Right lobe of liver (tissue), 6 donors: ENCODE measurements around the gene PRKAR1B. TPM values are rescaled to one million over a fixed set of nuclear protein-coding genes. Genes with fewer than 3 reads are reported as not detected.

ENCODE experiments used
- ATAC-seq, 4 donors: fragments of 200-7000 bp; cut with Tn5 transposase; one replicate each; pipeline ENCODE4 v1.9.1; 2020; ENCODE audit warnings: mild to moderate bottlenecking in 4 of 4, moderate library complexity in 4 of 4
- DNase-seq, 3 donors: peaks; one replicate each; pipeline ENCODE4 v3.0.0-alpha.2; 2020
- H3K27ac ChIP-seq, 3 donors: fragments of 200-600 bp; one replicate each; pipeline ENCODE4 v1.8.0; 2022
- H3K27me3 ChIP-seq, 2 donors: fragments of 200-600 bp; one replicate each; pipeline ENCODE4 v1.8.0; 2022
- H3K36me3 ChIP-seq, 4 donors: fragments of 200-600 bp; sonication (generic) in 1 of 4; one replicate each; pipeline versions ENCODE4 v1.5.1 to v1.8.0; 2017 to 2022; ENCODE audit warnings: control low read depth in 1 of 4
- H3K4me1 ChIP-seq, 4 donors: fragments of 200-600 bp; sonication (generic) in 1 of 4; one replicate each; pipeline versions ENCODE4 v1.5.1 to v1.8.0; 2017 to 2022; ENCODE audit warnings: control low read depth in 1 of 4
- H3K4me3 ChIP-seq, 3 donors: fragments of 200-600 bp; one replicate each; pipeline ENCODE4 v1.8.0; 2022
- H3K9me3 ChIP-seq, 4 donors: fragments of 200-600 bp; sonication (generic) in 1 of 4; one replicate each; pipeline versions ENCODE4 v1.5.1 to v1.8.0; 2017 to 2022; ENCODE audit warnings: control low read depth in 1 of 4
- CTCF ChIP-seq, 4 donors: fragments of 200-600 bp in 3 of 4; fragments of 450-650 bp in 1 of 4; IDR thresholded peaks; one replicate each; pipeline versions ENCODE4 v1.5.1 to v1.8.0; 2016 to 2022; ENCODE audit warnings: antibody characterized with exemption in 4 of 4, mild to moderate bottlenecking in 2 of 4
- POLR2A ChIP-seq: fragments of 450-650 bp; IDR thresholded peaks from one replicate; pipeline ENCODE4 v1.6.1; 2017; ENCODE audit warnings: antibody characterized with exemption, mild to moderate bottlenecking
- WGBS: methylation state at CpG from one replicate; pipeline ENCODE4 v1.1.6; 2018; ENCODE audit warnings: low coverage, low lambda C conversion rate; ENCODE audit not compliant: insufficient coverage; ENCODE audit errors: missing lambda C conversion rate; 5-methylcytosine and 5-hydroxymethylcytosine counted together
- intact Hi-C, 2 donors: fragments of 100-400 bp; cut with DNase I; formaldehyde crosslinking; loops; one replicate each; pipeline versions ENCODE4 v1.11.2 to v1.14.1; 2022
- total RNA-seq, 6 experiments: library from RNA; depleted of rRNA in 2 of 6; stranded (reverse); fragments of >200 nt in 2 of 6; fragmentation: NEBNext Ultra II Directional in 3 of 6; extraction: Animal tissue kit (Norgen Biotek cat#: 25700) in 3 of 6; gene quantifications; one replicate each; pipeline versions ENCODE4 v1.1.0 to v1.2.4, GENCODE V29; 2016 to 2023
- donor health status: DM: no; HTN: yes; CAD: no.
- donor health status: DM: no; HTN: no; CAD: no.
- donor health status: DM: no; HTN: no; CAD: no.
- donor health status: DM: no; HTN: yes; CAD: no.
- donor health status: DM: no; HTN: yes; CAD: no.

Gene PRKAR1B
- total RNA-seq, 6 experiments from 2014 or later = 4.7 to 20.8 (median 11.3) TPM

- intact Hi-C loops = no loop called here
- DNase-seq (peak in 2 of 3 donors; percentile 11 to 53), ATAC-seq (no peak)
Observed at GRCh38 chr7:502296-502695, 224.8 kb downstream of the PRKAR1B start.

DNA sequence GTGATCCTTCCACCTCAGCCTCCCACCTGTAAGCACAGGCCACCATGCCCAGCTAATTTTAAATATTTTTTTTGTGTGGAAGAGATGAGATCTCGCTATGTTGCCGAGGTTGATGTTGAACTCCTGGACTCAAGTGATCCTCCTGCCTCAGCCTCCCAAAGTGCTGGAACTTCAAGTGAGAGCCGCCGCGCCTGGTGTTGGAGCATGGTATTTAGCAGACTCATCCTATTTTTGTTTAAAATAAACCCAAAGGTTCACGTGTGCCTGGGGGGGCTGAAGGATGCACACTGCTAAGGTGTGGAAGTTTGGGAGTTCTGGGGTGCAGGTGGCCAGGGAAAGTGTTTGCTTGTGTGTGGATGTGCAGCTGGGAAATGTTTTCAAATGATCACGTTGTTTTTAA lies 225.6 kb downstream of the PRKAR1B start:
- Histone ChIP-seq H3K36me3 (no peaks in the 10 kb centered on the region), H3K4me1 (peaks cover 0 to 17% (median 7%) of the 10 kb centered on the region in 4 donors), H3K27ac (no peak overlapping the region), H3K27me3 (no peaks in the 10 kb centered on the region), H3K4me3 (no peak overlapping the region), H3K9me3 (no peaks in the 10 kb centered on the region)
- 94% methylated on average over 6 of the region's 7 CpGs for WGBS
- intact Hi-C loops = no loop called here
- TF ChIP-seq POLR2A (no peak), CTCF (IDR thresholded peaks at IDR 0.05) (no peak)
- peak in 2 of 3 donors; percentile 7 to 19 for DNase-seq
- ATAC-seq = no peak

More at GRCh38 chr7:502296-502695, 224.8 kb downstream of the PRKAR1B start:
- H3K27ac ChIP-seq = no peak overlapping the region
- WGBS = no CpG with 5 or more reads among the region's 13 CpGs
- peaks cover 0 to 17% (median 7%) of the 10 kb centered on the region in 4 donors for H3K4me1 ChIP-seq
- no peaks in the 10 kb centered on the region for H3K9me3 ChIP-seq
- TF ChIP-seq CTCF (IDR thresholded peaks at IDR 0.05) (no peak), POLR2A (no peak)
- no peaks in the 10 kb centered on the region for H3K36me3 ChIP-seq
- H3K4me3 ChIP-seq = no peak overlapping the region
- no peaks in the 10 kb centered on the region for H3K27me3 ChIP-seq

- Histone ChIP-seq H3K9me3 (no peaks in the 10 kb centered on the region), H3K4me3 (no peak overlapping the region), H3K36me3 (no peaks in the 10 kb centered on the region), H3K4me1 (peaks cover 0 to 17% (median 7%) of the 10 kb centered on the region in 4 donors), H3K27me3 (no peaks in the 10 kb centered on the region), H3K27ac (no peak overlapping the region)
- WGBS = 88% methylated on average over 27 of the region's 35 CpGs
- ATAC-seq = no peak
- peak in 2 of 3 donors; percentile 13 to 48 for DNase-seq
- intact Hi-C loops = no loop called here
- TF ChIP-seq POLR2A = no peak
- TF ChIP-seq CTCF (IDR thresholded peaks at IDR 0.05) = no peak
Observed at GRCh38 chr7:500521-501420, 226.3 kb downstream of the PRKAR1B start.

DNA sequence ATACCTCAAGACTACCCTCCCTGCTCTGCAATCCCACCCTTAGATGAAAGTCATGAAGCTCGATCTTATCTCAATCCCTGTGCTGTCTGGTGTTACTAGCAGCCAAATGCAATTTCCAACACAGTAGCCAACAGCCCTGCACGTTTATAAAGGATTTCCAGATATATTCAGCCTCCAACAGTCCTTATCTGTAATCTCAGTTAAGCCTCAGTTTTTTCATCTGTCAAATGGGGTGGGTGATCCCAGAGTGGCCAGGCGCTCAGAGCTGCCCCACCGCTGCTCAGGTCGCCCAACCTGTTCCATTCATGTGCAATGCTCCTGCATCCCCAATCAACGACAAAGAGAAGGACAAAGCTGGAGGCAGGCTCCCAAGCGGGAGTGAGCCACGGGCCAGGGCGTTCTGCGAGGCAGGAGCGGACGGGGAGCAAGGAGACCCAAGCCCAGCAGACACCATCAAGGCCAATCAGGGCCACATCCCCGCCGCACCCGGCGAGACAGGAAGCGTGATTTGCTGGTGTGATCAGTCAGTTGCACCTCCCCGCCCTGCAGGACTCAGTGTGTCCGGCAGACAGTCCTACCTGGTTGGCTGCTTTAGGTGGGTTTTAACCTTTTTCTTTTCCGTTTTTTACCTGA lies 227.1 kb downstream of the PRKAR1B start:
- DNase-seq (peak in 1 of 3 donors; percentile 52), ATAC-seq (no peak)
- no peak overlapping the region for H3K4me3 ChIP-seq
- H3K4me1 ChIP-seq = peaks cover 0 to 17% (median 7%) of the 10 kb centered on the region in 4 donors
- no peaks in the 10 kb centered on the region for H3K36me3 ChIP-seq
- TF ChIP-seq CTCF (IDR thresholded peaks at IDR 0.05) (no peak), POLR2A (no peak)
- no peaks in the 10 kb centered on the region for H3K27me3 ChIP-seq
- intact Hi-C loops = no loop called here
- no peaks in the 10 kb centered on the region for H3K9me3 ChIP-seq
- 96% methylated on average over 9 of the region's 20 CpGs for WGBS
- H3K27ac ChIP-seq = no peak overlapping the region

Other genes with a start within 250 kb of the PRKAR1B start
- 10 to 100 TPM in 3 of 6 experiments, 1 to 10 TPM in 3; 2.3 to 20.9 (median 8.4) TPM for gene PDGFA, start 207.4 kb downstream of the PRKAR1B start, total RNA-seq
- gene DNAAF5, start 582 bp downstream of the PRKAR1B start, total RNA-seq = 10 to 100 TPM in 5 of 6 experiments, 1 to 10 TPM in 1; 9.5 to 22.8 (median 10.5) TPM
- gene SUN1, start 105.2 kb upstream of the PRKAR1B start, total RNA-seq = 10 to 100 TPM; 33.4 to 54.0 (median 48.7) TPM
- gene GET4, start 149.3 kb upstream of the PRKAR1B start, total RNA-seq = 10 to 100 TPM; 15.6 to 38.3 (median 28.3) TPM
- gene ADAP1, start 227.4 kb upstream of the PRKAR1B start, total RNA-seq = 1 to 10 TPM; 1.4 to 4.2 (median 2.7) TPM
- gene COX19, start 248.3 kb upstream of the PRKAR1B start, total RNA-seq = 1 to 10 TPM; 3.2 to 6.5 (median 4.0) TPM